Activated CD8-positive, alpha-beta memory T cell treated with anti-CD3 and anti-CD28 coated beads, Interleukin-2, amount 50 U/mL, for 24 hours (primary cell): ENCODE measurements around the gene TPI1.

Experiments used
- DNase-seq: peaks from one replicate; pipeline ENCODE4 v3.0.0-alpha.2; 2020; ENCODE audit errors: extremely low read depth

The TPI1 gene

GRCh38 chr12:6828781-6829535, 38.4 kb upstream of the TPI1 start:
- no peak for DNase-seq

DNA sequence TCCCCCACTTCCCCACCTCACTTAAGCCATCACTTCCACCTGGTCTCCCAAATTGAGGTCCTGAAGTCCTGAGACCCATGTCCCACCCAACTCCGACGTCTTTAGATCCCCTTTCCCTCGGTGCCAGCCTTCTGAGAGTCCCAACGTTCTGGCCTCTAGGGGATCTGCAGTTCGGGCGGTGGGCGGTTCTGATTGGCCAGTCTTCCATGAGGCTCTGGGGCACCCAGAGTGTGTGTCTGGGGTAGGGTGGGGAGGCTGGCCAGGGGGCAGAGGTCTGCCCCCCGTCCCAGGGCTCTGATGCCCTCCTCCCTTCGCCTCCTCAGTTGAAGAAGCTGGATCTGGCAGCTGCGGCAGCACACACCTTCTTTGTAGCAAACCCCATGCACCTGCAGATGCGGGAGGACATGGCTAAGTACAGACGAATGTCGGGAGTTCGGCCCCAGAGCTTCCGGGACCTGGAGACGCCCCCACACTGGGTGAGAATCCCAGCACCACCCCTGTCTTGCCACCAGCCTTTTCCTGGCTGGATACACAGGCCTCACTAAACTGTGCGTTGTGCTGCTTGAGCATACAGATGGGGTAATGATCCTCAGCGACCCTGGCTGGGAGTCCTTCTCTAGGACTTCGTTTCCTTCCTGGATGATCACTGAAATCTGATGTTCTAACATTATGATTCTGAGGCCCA, 37.7 kb upstream of the TPI1 start:
- no peak for DNase-seq

- no peak for DNase-seq
Measured at GRCh38 chr12:6830286-6830890, 36.9 kb upstream of the TPI1 start.

GRCh38 chr12:6830999-6831398, 36.3 kb upstream of the TPI1 start:
- no peak for DNase-seq

DNA sequence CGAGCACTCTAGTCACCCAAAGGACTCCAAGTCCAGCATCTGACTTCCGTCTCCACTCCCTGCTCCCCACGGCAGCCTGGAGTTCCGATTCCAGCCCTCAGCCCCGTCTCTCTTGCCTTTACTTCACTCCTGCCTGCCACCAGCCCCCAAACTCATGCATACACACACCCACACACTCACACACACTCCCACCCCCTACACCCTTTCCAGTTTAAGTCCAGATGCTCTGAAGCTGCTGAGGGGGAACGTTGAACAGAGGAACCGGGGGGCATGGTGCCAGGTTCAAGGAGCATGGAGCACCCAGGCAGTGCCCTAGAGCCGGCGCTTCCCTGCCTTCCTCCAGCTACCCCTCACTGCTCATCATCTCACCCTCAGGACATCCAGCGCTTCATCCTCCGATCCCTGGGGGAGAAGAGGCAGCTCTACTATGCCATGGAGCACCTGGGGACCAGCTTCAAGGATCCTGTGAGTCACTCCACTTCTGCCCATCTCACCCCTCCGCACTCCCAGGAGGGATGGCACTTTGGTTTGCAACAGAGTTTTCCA, 35.8 kb upstream of the TPI1 start:
- no peak for DNase-seq

DNA sequence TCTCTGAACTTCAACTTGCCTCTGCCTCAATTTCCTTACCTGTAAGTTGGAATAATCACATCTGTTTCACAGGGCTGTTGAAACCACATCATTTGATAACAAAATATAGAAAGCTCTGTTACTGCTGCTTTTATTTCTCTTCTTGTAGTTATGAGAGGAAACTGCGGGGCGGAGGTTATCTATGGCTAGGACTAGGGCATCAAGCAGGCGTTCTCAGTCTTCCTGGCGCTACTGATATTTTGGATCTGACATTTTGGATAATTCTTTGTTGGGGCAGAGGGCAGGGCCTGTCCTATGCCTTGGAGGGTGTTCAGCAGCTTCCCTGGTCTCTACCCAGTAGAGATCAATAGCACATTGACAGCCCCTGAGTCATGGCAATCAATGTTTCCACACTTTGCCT, 35.2 kb upstream of the TPI1 start:
- no peak for DNase-seq

- no peak for DNase-seq
Measured at GRCh38 chr12:6833189-6833890, 34.0 kb upstream of the TPI1 start.

DNA sequence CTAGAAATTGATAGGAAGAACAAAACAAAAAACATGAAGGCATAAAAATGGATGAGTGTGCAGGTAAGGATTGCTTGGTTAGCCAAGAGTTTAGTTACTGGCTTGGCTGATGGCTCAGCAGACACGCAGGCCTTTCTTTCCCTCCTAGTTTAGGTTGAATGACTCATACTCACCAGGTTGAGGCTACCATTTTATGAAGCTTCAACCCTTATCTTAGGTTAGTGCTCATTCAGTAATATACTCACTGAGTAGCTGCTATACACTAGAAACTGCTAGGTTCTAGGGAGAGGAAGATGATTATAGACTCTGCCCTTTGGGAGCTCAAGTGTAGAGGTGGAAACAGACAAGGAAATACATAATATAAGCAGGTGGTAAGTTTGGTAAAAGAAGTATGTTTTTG, 33.1 kb upstream of the TPI1 start:
- DNase-seq: no peak

- no peak for DNase-seq
Measured at GRCh38 chr12:6834873-6835272, 32.5 kb upstream of the TPI1 start.

- no peak for DNase-seq
Measured at GRCh38 chr12:6836851-6837250, 30.5 kb upstream of the TPI1 start.

GRCh38 chr12:6837370-6838060, 29.8 kb upstream of the TPI1 start:
- DNase-seq: no peak

GRCh38 chr12:6838854-6839253, 28.5 kb upstream of the TPI1 start:
- no peak for DNase-seq

DNA sequence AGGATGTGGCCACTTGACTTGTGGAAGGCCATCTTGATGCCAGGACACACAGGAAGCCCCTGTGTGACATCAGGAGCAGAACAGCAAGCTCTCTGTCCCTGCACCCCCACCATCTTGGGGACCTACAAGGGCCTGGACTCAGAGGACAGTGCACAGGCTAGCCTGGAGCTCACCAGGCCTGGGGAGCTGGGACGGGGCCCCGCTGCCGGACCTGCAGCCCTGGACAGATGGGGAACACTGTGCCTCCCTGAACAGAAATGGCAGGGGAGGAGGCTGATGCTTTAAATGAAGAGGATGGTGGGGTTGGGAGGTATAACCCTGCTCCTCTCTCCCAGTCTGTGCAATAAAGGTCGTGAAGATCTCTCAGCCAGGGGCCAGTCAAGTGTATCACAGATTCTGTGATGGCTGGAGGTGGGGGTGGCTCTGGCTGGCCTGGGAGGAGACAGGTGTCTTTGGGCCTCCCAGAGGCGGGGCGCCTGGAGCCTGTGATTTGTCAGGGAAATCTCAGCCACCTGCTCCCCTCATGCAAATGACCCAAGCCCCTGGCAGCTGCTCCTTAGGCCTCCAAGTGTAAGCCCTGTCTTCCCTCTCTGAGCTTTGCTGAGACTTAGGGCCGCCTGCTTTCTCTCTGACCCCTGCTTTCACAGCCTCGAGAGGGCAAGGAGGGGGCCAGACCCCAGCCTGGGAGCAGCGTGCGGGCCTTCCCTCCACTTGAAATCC, 27.7 kb upstream of the TPI1 start:
- no peak for DNase-seq

- DNase-seq: no peak
Measured at GRCh38 chr12:6840330-6840729, 27.0 kb upstream of the TPI1 start.

DNA sequence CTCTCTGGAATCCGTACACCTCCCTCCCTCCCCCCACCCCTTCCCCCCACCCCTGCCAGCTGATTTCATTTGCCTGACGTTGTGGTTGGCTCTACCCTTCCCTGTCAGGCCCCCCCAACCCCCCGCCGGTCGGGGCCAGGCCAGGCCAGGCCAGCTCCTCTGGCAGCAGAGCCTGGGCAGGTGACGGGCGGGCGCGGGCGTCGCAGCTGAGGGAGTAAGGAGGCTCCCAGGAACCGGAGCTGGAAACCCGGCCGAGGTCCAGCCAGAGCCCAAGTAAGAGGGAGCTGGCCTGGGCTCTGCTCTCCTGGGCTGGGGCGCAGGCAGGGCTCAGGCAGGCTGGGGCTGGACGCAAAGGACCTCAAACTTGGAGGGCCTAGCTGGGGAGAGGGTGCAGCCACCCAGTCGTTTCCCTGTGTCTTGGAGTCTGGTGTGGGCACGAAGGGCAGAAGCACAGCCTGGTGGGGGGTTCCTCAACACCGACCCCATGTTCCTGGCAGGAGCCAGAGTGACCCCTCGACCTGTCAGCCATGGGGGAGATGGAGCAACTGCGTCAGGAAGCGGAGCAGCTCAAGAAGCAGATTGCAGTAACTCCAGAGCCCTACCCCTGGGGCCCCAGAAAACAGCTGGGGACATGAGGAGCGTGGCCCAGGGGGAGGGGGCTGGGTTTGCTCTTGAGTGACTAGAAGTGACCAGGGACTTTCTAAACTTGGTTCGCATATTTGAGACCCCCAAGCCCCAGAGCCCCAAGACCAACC, 26.4 kb upstream of the TPI1 start, which contains the start of gene GNB3:
GNB3 (plus strand) TSS at position 165 of the 755 bp plus-strand sequence; CDS start at position 528, 363 bp downstream.
- DNase-seq: no peak

DNA sequence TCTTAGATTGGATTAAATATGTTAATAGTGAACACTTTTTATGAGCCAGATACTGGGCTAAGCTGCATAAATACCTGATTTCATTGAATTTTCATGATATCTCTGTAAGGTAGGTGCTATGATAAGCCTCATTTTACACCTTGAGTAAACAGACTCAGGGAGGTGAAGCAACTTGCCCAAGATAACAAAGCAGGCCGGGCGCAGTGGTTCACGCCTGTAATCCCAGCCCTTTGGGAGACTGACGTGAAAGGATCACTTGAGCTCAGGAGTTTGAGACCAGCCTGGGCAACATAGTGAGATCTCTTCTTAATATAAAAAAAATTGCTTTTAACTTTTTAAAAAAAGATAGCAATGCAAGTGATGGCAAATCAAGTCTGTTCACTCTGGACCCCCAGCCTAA, 25.3 kb upstream of the TPI1 start:
- DNase-seq: no peak

DNA sequence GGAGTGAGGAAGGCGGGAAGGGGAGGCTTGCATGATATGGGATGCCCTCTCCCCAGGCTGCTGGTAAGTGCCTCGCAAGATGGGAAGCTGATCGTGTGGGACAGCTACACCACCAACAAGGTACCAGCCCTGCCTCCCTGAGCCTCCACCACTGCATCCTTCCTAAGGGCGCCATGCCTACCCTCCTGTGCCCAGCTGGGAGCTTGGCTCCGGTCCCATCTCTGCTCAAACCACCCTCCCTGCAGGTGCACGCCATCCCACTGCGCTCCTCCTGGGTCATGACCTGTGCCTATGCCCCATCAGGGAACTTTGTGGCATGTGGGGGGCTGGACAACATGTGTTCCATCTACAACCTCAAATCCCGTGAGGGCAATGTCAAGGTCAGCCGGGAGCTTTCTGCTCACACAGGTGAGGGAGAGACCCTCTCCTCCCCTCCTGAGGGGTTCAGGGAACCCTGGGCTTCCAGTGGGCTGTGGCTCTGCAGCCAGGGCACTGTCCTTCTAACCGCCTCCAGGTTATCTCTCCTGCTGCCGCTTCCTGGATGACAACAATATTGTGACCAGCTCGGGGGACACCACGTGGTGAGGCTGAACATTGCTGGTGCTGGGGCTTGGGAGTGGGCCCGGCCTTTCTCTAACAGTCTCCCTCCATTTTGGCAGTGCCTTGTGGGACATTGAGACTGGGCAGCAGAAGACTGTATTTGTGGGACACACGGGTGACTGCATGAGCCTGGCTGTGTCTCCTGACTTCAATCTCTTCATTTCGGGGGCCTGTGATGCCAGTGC, 24.0 kb upstream of the TPI1 start:
- no peak for DNase-seq

DNA sequence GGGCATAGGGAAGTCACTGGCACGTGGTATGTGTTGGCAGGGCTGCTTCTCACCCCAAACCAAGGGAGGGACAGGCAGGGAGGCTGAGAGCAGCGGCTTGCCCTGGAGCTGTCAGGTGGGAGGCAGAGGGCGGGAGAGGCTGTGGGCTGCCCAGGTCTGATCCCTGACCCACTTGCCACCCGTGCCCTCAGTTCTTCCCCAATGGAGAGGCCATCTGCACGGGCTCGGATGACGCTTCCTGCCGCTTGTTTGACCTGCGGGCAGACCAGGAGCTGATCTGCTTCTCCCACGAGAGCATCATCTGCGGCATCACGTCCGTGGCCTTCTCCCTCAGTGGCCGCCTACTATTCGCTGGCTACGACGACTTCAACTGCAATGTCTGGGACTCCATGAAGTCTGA, 21.9 kb upstream of the TPI1 start:
- DNase-seq: no peak

GRCh38 chr12:6846316-6846869, 20.9 kb upstream of the TPI1 start:
- DNase-seq: no peak
